Measurements from ENCODE around the gene PRKAG2.

PRKAG2 gene

GRCh38 chr7:151777495-151777880 is 99.4 kb downstream of the PRKAG2 start:
- peaks cover 1% of the 10 kb centered on the region for H3K27me3 ChIP-seq
- TF ChIP-seq CTCF (IDR thresholded peaks at IDR 0.05) = no peak
- H3K4me1 ChIP-seq (ENCODE audit: control insufficient read depth in 1 of 2, insufficient read depth in 1 of 2, low read depth in 1 of 2, low read length in 1 of 2) = peaks cover 0 to 2% of the 10 kb centered on the region in 2 experiments
- H3K4me3 ChIP-seq (ENCODE audit: low read depth in 1 of 2, low read length in 1 of 2) = no peak overlapping the region
- H3K27ac ChIP-seq = no peak overlapping the region
- H3K9me3 ChIP-seq = no peaks in the 10 kb centered on the region
- no peaks in the 10 kb centered on the region for H3K36me3 ChIP-seq

DNA sequence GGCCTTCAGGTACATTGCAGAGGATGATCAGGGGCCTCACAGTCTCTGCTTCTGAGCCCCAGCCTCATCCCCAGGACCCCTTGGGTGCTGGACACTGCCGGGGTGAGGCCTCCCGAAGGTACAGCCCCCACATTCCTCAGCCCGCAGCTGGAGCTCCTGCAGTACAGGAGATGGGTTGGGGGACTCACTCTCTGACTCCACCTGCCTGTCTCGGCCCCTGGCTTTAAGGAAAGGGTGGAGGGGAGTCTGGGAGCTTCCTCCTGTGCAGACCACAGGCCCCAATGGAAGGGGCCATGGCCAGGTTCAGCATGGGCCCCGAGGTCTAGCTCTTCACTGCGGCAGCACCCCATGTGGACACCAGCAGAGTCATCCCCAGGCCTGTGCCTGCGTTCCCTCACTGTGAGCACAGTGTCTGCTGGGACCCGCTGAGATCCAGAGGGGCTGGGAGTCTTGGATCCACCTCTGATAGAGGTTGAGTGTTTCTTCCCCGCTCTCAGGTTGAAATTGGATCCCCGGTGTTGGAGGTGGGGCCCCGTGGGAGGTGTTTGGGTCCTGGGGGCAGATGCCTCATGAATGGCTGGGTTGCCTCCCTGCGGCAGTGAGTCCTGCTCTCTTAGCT is 99.9 kb downstream of the PRKAG2 start:
- no peak for TF ChIP-seq CTCF (IDR thresholded peaks at IDR 0.05)
- no peak overlapping the region for H3K27ac ChIP-seq
- H3K4me3 ChIP-seq (ENCODE audit: low read depth in 1 of 2, low read length in 1 of 2) = no peak overlapping the region
- H3K27me3 ChIP-seq = no peaks in the 10 kb centered on the region
- H3K36me3 ChIP-seq = no peaks in the 10 kb centered on the region
- H3K4me1 ChIP-seq (ENCODE audit: control insufficient read depth in 1 of 2, insufficient read depth in 1 of 2, low read depth in 1 of 2, low read length in 1 of 2) = no peaks in the 10 kb centered on the region
- no peaks in the 10 kb centered on the region for H3K9me3 ChIP-seq

DNA sequence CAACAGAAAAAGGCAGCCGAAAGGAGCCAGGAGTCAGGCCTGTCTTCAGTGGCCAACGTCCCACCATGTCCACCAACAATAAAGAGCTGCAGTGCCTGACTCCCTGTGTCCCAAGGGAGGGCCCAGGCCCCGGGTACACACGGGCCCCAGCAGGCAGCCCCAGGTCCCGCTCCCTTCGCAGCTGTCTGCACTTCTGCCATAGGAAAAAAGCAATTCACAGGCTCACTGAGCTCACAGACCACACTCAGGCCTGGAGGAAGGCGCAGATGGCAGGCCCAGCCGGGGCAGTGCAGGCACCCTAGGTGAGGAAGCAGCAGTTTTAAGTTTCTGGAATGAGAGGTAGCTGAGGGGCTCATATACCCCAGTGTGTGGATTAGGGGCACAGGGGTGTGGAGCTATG is 100.5 kb downstream of the PRKAG2 start:
- no peak overlapping the region for H3K4me3 ChIP-seq (ENCODE audit: low read depth in 1 of 2, low read length in 1 of 2)
- no peaks in the 10 kb centered on the region for H3K4me1 ChIP-seq (ENCODE audit: control insufficient read depth in 1 of 2, insufficient read depth in 1 of 2, low read depth in 1 of 2, low read length in 1 of 2)
- no peak overlapping the region for H3K27ac ChIP-seq
- H3K36me3 ChIP-seq = no peaks in the 10 kb centered on the region
- TF ChIP-seq CTCF (IDR thresholded peaks at IDR 0.05) = no peak
- H3K9me3 ChIP-seq = no peaks in the 10 kb centered on the region
- no peaks in the 10 kb centered on the region for H3K27me3 ChIP-seq

- no peaks in the 10 kb centered on the region for H3K9me3 ChIP-seq
- H3K27me3 ChIP-seq = no peaks in the 10 kb centered on the region
- no peaks in the 10 kb centered on the region for H3K36me3 ChIP-seq
These were observed 101.1 kb downstream of the PRKAG2 start for GRCh38 chr7:151775547-151776443.

DNA sequence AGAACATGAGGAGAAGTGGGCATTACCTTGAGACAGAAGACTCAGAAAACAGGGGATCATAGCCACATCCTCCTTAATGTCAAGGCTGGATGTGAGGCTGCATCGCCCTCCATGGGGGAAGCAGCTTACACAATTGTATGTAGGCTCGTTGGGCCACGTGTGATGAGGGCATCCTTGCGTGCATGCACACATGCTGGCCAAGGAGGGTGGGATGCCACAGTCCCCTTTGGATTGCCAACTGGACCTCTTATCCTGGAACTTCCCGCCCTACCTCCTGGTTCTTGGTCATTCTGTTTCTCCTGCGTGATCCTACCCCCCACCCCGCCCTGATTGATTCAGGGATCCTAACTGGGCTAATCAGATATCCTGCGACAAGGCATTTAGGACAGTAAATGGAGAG is 102.0 kb downstream of the PRKAG2 start:
- Histone ChIP-seq H3K4me3 (ENCODE audit: low read depth in 1 of 2, low read length in 1 of 2) (no peak overlapping the region), H3K9me3 (no peaks in the 10 kb centered on the region), H3K36me3 (no peaks in the 10 kb centered on the region), H3K27ac (no peak overlapping the region), H3K27me3 (no peaks in the 10 kb centered on the region), H3K4me1 (ENCODE audit: control insufficient read depth in 1 of 2, insufficient read depth in 1 of 2, low read depth in 1 of 2, low read length in 1 of 2) (no peaks in the 10 kb centered on the region)
- no peak for TF ChIP-seq CTCF (IDR thresholded peaks at IDR 0.05)

More at GRCh38 chr7:151775547-151776443, 101.1 kb downstream of the PRKAG2 start:
- Histone ChIP-seq H3K27ac (no peak overlapping the region), H3K4me3 (ENCODE audit: low read depth in 1 of 2, low read length in 1 of 2) (no peak overlapping the region), H3K4me1 (ENCODE audit: control insufficient read depth in 1 of 2, insufficient read depth in 1 of 2, low read depth in 1 of 2, low read length in 1 of 2) (no peaks in the 10 kb centered on the region)
- no peak for TF ChIP-seq CTCF (IDR thresholded peaks at IDR 0.05)

Measured in neutrophil (primary cell).